Naive thymus-derived CD4-positive, alpha-beta T cell (primary cell): ENCODE results near the gene SUCLG1. TPM values are rescaled to one million over a fixed set of nuclear protein-coding genes. Genes with fewer than 3 reads are reported as not detected.

Source experiments
- ATAC-seq: fragments of 150-1000 bp; cut with Tn5 transposase; 2 replicates; pipeline ENCODE4 v1.10.0; 2021; ENCODE audit warnings: mild to moderate bottlenecking, moderate library complexity
- CTCF ChIA-PET: fragments of 350-600 bp; sonication (Branson Sonifier 250); formaldehyde crosslinking; loops from one replicate; lab custom pipeline; 2021; ENCODE audit warnings: antibody characterized with exemption; lab: Charles Lee
- POLR2A ChIA-PET: fragments of 350-600 bp; sonication (Branson Sonifier 250); formaldehyde crosslinking; loops from one replicate; lab custom pipeline; 2021; ENCODE audit warnings: antibody characterized with exemption, inconsistent platforms; lab: Charles Lee
- DNase-seq, 9 donors: peaks; one replicate each; pipeline versions ENCODE4 v3.0.0 to v3.0.0-alpha.2; 2020 to 2022; ENCODE audit warnings: mixed read lengths in 1 of 9
- H3K27ac ChIP-seq: one replicate; pipeline ENCODE4 v1.7.0; 2013; ENCODE audit warnings: mild to moderate bottlenecking, low read depth, low read length, moderate library complexity
- H3K27me3 ChIP-seq, 2 donors: one replicate each; pipeline ENCODE4 v1.7.0; 2013; ENCODE audit warnings: low read length in 2 of 2, mild to moderate bottlenecking in 2 of 2, moderate library complexity in 2 of 2; ENCODE audit not compliant: control insufficient read depth in 2 of 2, insufficient read depth in 2 of 2
- H3K36me3 ChIP-seq, 3 experiments: 1 replicate in 2 of 3; 2 replicates in 1 of 3; pipeline ENCODE4 v1.7.0; 2013; ENCODE audit warnings: low read length in 3 of 3, mild to moderate bottlenecking in 3 of 3, moderate library complexity in 1 of 3; ENCODE audit not compliant: insufficient read depth in 3 of 3, control insufficient read depth in 2 of 3
- H3K4me1 ChIP-seq, 2 donors: one replicate each; pipeline ENCODE4 v1.7.0; 2013; ENCODE audit warnings: low read length in 2 of 2, mild to moderate bottlenecking in 2 of 2, moderate library complexity in 1 of 2; ENCODE audit not compliant: control insufficient read depth in 2 of 2, insufficient read depth in 2 of 2
- H3K4me3 ChIP-seq: 2 replicates; pipeline ENCODE4 v1.7.0; 2013; ENCODE audit warnings: mild to moderate bottlenecking, low read length
- H3K9me3 ChIP-seq, 3 experiments: 1 replicate in 2 of 3; 2 replicates in 1 of 3; pipeline ENCODE4 v1.7.0; 2013; ENCODE audit warnings: low read length in 3 of 3; ENCODE audit not compliant: control insufficient read depth in 2 of 3
- H3K27ac Mint-ChIP-seq, 9 donors: one replicate each; pipeline ENCODE4 v1.8.0; 2020 to 2022; ENCODE audit warnings: mixed read lengths in 9 of 9, mild to moderate bottlenecking in 8 of 9, moderate library complexity in 5 of 9, inconsistent platforms in 2 of 9
- H3K27me3 Mint-ChIP-seq, 5 donors: one replicate each; pipeline ENCODE4 v1.8.0; 2021 to 2022; ENCODE audit warnings: mixed read lengths in 5 of 5, mild to moderate bottlenecking in 1 of 5
- H3K36me3 Mint-ChIP-seq, 5 donors: one replicate each; pipeline ENCODE4 v1.8.0; 2020 to 2022; ENCODE audit warnings: mixed read lengths in 5 of 5, mild to moderate bottlenecking in 3 of 5, inconsistent platforms in 1 of 5
- H3K4me1 Mint-ChIP-seq, 7 donors: one replicate each; pipeline ENCODE4 v1.8.0; 2020 to 2022; ENCODE audit warnings: mixed read lengths in 7 of 7, mild to moderate bottlenecking in 3 of 7, inconsistent platforms in 1 of 7
- H3K4me3 Mint-ChIP-seq, 10 donors: one replicate each; pipeline ENCODE4 v1.8.0; 2020 to 2022; ENCODE audit warnings: mild to moderate bottlenecking in 10 of 10, mixed read lengths in 10 of 10, moderate library complexity in 6 of 10, inconsistent platforms in 2 of 10
- H3K9me3 Mint-ChIP-seq, 11 donors: one replicate each; pipeline ENCODE4 v1.8.0; 2020 to 2022; ENCODE audit warnings: mixed read lengths in 11 of 11, mild to moderate bottlenecking in 4 of 11, inconsistent platforms in 1 of 11, moderate library complexity in 1 of 11
- intact Hi-C, 2 donors: fragments of 100-400 bp; cut with micrococcal nuclease; formaldehyde crosslinking; loops; one replicate each; pipeline ENCODE4 v1.15.1; 2023
- polyA plus RNA-seq, 2 donors: library from polyadenylated mRNA; unstranded; fragments of 300-500 nt; fragmentation: Illumina TruSeq; gene quantifications; one replicate each; pipeline ENCODE4 v1.2.3, GENCODE V29; 2021
- total RNA-seq, 6 experiments: library from RNA in 5 of 6; stranded (reverse) in 5 of 6; gene quantifications; 1 replicate in 5 of 6; 2 replicates in 1 of 6; pipeline ENCODE4 v1.2.3 and lab custom pipeline; 2021 to 2026

Gene SUCLG1
- 10 to 100 TPM; 45.1 to 63.6 (median 47.9) TPM for total RNA-seq
- polyA plus RNA-seq, result 10 to 100 TPM; 85.8 to 85.9 TPM
- total RNA-seq (lab: John Stamatoyannopoulos, UW), result 31.9 reads per million, percentile 61 among the genes with 10 or more reads in this experiment

DNA sequence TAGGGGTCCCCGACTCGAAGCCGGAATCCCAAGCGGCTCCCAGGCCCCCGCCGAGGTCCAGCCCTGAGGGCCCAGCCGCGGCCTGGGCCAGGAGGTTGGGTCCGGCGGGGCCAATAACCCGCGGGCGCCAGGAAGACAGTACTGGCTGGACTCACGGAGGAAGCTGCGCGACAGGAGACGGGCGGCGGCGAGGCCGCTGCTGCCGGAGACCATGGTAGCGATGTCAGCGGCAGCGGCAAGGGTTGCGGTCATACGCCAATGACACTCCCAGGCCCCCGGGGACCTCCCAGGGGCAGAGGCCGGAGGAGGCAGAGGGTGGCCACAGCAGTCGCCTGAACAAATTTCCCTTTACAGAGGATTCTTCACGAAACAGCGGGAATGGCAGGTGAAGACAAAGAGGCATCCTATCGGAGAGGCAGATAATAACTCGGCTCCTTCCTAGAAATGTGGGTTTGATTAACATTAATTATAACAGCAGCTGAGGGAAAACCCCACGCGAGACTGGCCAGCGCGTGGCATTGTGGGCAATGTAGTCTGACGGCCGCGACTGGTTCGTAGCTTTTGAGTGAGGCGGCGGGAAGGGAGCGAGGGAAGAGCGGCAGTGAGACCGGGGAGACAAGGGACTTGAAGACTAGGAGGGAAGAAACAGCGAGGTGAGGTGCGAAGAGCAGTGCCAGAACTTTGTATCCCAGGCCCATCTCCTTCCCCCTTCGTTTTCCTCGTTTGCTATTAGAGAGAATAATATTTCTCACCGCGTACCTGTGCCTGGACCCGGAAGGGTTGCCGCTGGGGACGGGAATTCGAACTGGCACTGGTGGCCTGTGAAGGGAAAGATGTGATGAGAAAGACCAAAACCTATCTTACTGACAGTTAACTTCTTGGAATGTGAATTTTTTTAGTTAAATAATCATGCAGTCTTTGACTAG, at the start of gene SUCLG1:
Gene SUCLG1 (minus strand): TSS at position 263 of the 926 bp plus-strand sequence. CDS start 11 bp downstream, at position 252.
- ATAC-seq, result peak; percentile 98
- peak within 1 kb of the TSS; percentile 69 for H3K4me3 ChIP-seq
- no peaks in the 10 kb centered on the region for H3K9me3 ChIP-seq
- H3K27ac ChIP-seq, result peak within 1 kb of the TSS; percentile 94
- H3K27ac Mint-ChIP-seq, result peak within 1 kb of the TSS; percentile 91 to 99 (median 99)
- ChIA-PET POLR2A (interaction anchor here (0.5 to 1.5 kb wide), 7 partner anchors 9 to 856 kb away, joined by 3 to 6 read pairs (median 4); partner anchors contain the start of gene TMSB10), CTCF (interaction anchor here (0.6 to 1.7 kb wide), 3 partner anchors 9 to 558 kb away, joined by 3 to 5 read pairs (median 5); no protein-coding TSS in a partner anchor)
- H3K4me1 Mint-ChIP-seq, result peaks cover 33 to 56% (median 50%) of the 10 kb centered on the region in 7 donors
- H3K4me1 ChIP-seq, result peaks cover 9 to 24% of the 10 kb centered on the region in 2 donors
- H3K36me3 Mint-ChIP-seq, result peaks cover 0 to 8% (median 4%) of the 10 kb centered on the region in 5 donors
- peak within 1 kb of the TSS; percentile 90 to 100 (median 96) for H3K4me3 Mint-ChIP-seq
- DNase-seq, result peak; percentile 72 to 88 (median 84)
- peaks cover 0 to 8% (median 0%) of the 10 kb centered on the region in 3 experiments for H3K36me3 ChIP-seq
- no peaks in the 10 kb centered on the region for H3K9me3 Mint-ChIP-seq
- no peaks in the 10 kb centered on the region for H3K27me3 ChIP-seq
- no peaks in the 10 kb centered on the region for H3K27me3 Mint-ChIP-seq
- intact Hi-C loops, result loop anchor here (1.0 to 2.0 kb wide), 8 partner anchors 57 to 895 kb away; partner anchors contain the start of genes DNAH6 (in 2 of the 2), ELMOD3 (in 1 of the 2), RETSAT (in 1 of the 2) and TGOLN2 (in 1 of the 2)

DNA sequence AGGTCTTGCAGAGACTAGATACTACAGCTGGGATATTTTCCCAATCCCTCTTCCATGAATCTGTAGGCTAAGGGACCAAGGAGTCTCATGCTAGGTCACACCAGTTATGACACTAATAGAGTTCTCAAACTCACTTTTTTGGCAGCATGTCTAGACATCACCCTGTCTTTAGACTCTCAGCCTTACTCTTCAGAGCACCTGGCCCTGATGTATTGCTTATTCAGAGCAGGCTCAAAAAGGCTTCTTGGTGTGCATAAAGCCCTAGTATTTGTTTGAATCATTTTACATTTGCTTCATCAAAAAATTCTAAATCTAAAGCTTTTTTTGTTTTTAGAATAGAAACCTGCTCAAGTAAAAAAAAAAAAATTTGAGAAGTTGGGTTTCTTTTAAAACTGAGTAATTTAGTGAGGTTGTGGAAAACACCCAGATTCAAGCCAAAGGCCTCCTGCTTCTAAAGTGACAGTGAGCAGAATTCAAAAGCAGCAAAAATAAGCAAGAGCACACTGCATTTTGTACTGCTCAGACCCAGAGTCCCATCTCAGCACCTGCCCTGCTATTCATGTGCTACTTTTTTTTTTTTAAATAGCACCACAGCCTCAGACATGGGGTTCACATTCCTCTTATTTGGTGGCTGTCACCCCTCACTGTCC, 39.2 kb upstream of the SUCLG1 start:
- DNase-seq (no peak), ATAC-seq (no peak)
- Histone ChIP-seq H3K27me3 (no peaks in the 10 kb centered on the region), H3K36me3 (no peaks in the 10 kb centered on the region), H3K4me3 (no peak overlapping the region), H3K9me3 (no peaks in the 10 kb centered on the region), H3K4me1 (peaks cover 0 to 5% of the 10 kb centered on the region in 2 donors), H3K27ac (peak overlapping the region; percentile 4)
- H3K36me3 Mint-ChIP-seq, result peaks cover 0 to 6% (median 0%) of the 10 kb centered on the region in 5 donors
- peak overlapping the region in 8 of 9 donors; percentile 61 to 75 (median 72) for H3K27ac Mint-ChIP-seq
- ChIA-PET CTCF (interaction anchor here (0.9 to 2.1 kb wide), 8 partner anchors 29 to 448 kb away, joined by 3 to 29 read pairs (median 3); partner anchors contain the start of gene TRABD2A), POLR2A (interaction anchor here (0.6 to 2.2 kb wide), 11 partner anchors 28 to 428 kb away, joined by 3 to 16 read pairs (median 4); partner anchors contain the start of genes TMSB10 and TRABD2A)
- peaks cover 0 to 10% (median 0%) of the 10 kb centered on the region in 5 donors for H3K27me3 Mint-ChIP-seq
- peaks cover 0 to 14% (median 4%) of the 10 kb centered on the region in 11 donors for H3K9me3 Mint-ChIP-seq
- intact Hi-C loops, result loop anchor here in 1 of 2 donors (5.0 kb wide), 1 partner anchor 789 kb away; no protein-coding TSS in a partner anchor
- H3K4me3 Mint-ChIP-seq, result no peak overlapping the region
- peaks cover 10 to 35% (median 28%) of the 10 kb centered on the region in 7 donors for H3K4me1 Mint-ChIP-seq

DNA sequence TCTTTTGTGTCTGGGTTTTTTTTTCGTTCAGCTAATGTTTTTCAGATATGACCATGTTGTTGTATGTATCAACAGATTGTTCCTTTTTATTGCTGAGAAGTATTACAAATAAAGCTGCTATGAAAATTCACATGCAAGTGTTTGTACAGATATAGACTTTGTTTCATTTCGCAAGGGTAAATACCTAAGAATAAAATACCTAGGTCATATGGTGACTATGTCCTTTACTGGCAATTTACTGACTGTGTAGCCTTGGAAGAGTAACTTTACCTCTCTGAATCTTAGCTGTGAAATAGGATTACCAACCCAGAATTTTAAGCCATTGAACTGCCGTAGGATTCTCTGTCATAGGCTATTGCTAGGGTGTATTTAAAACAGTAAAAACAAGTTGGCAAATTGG, 38.2 kb upstream of the SUCLG1 start:
- H3K27me3 Mint-ChIP-seq, result peaks cover 0 to 12% (median 0%) of the 10 kb centered on the region in 5 donors
- H3K27ac Mint-ChIP-seq, result peak overlapping the region in 5 of 9 donors; percentile 30 to 74 (median 63)
- DNase-seq (no peak), ATAC-seq (no peak)
- ChIA-PET CTCF (interaction anchor here (0.7 to 2.1 kb wide), 10 partner anchors 30 to 449 kb away, joined by 3 to 29 read pairs (median 3); partner anchors contain the start of gene TRABD2A), POLR2A (interaction anchor here (0.5 to 2.2 kb wide), 9 partner anchors 29 to 1698 kb away, joined by 3 to 16 read pairs (median 4); partner anchors contain the start of genes IMMT, TMSB10 and TRABD2A)
- H3K27ac ChIP-seq, result no peak overlapping the region
- H3K4me3 ChIP-seq, result no peak overlapping the region
- no peaks in the 10 kb centered on the region for H3K9me3 ChIP-seq
- H3K4me1 Mint-ChIP-seq, result peaks cover 10 to 35% (median 28%) of the 10 kb centered on the region in 7 donors
- H3K36me3 Mint-ChIP-seq, result peaks cover 0 to 6% (median 0%) of the 10 kb centered on the region in 5 donors
- peaks cover 0 to 5% of the 10 kb centered on the region in 2 donors for H3K4me1 ChIP-seq
- H3K9me3 Mint-ChIP-seq, result peaks cover 0 to 11% (median 4%) of the 10 kb centered on the region in 11 donors
- intact Hi-C loops, result loop anchor here in 1 of 2 donors (5.0 kb wide), 1 partner anchor 790 kb away; no protein-coding TSS in a partner anchor
- H3K36me3 ChIP-seq, result no peaks in the 10 kb centered on the region
- no peaks in the 10 kb centered on the region for H3K27me3 ChIP-seq
- H3K4me3 Mint-ChIP-seq, result no peak overlapping the region

DNA sequence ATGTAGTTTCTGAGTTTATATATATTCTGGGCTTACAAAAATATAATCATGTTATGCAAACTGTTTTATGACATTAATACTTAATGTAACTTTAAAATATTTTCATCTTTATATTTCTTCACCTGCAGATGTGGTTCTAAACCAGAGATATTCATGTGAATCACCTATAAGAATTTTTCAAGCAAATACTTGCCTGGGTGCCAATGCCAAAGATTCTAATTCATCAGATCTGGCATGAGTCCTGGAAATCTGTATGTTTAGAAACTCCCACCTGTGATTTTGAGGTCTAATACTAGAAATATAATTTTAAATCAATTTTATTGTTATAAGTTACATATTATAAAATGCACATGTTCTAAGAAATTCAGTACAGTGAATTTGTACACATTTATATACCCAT, 37.3 kb upstream of the SUCLG1 start:
- Histone ChIP-seq H3K9me3 (no peaks in the 10 kb centered on the region), H3K27me3 (no peaks in the 10 kb centered on the region), H3K36me3 (no peaks in the 10 kb centered on the region), H3K4me3 (no peak overlapping the region), H3K27ac (no peak overlapping the region), H3K4me1 (peaks cover 0 to 5% of the 10 kb centered on the region in 2 donors)
- H3K27ac Mint-ChIP-seq, result peak overlapping the region in 1 of 9 donors; percentile 61
- ChIA-PET POLR2A (interaction anchor here (1.5 to 1.9 kb wide), 2 partner anchors 374 to 430 kb away, joined by 9 to 16 read pairs; no protein-coding TSS in a partner anchor), CTCF (interaction anchor here (2.0 to 2.1 kb wide), 2 partner anchors 429 to 430 kb away, joined by 10 to 29 read pairs; no protein-coding TSS in a partner anchor)
- H3K36me3 Mint-ChIP-seq, result no peaks in the 10 kb centered on the region
- peaks cover 9 to 31% (median 28%) of the 10 kb centered on the region in 7 donors for H3K4me1 Mint-ChIP-seq
- DNase-seq (no peak), ATAC-seq (no peak)
- H3K9me3 Mint-ChIP-seq, result peaks cover 0 to 6% (median 0%) of the 10 kb centered on the region in 11 donors
- H3K27me3 Mint-ChIP-seq, result peaks cover 0 to 16% (median 0%) of the 10 kb centered on the region in 5 donors
- H3K4me3 Mint-ChIP-seq, result no peak overlapping the region
- intact Hi-C loops, result loop anchor here in 1 of 2 donors (5.0 kb wide), 1 partner anchor 791 kb away; no protein-coding TSS in a partner anchor

DNA sequence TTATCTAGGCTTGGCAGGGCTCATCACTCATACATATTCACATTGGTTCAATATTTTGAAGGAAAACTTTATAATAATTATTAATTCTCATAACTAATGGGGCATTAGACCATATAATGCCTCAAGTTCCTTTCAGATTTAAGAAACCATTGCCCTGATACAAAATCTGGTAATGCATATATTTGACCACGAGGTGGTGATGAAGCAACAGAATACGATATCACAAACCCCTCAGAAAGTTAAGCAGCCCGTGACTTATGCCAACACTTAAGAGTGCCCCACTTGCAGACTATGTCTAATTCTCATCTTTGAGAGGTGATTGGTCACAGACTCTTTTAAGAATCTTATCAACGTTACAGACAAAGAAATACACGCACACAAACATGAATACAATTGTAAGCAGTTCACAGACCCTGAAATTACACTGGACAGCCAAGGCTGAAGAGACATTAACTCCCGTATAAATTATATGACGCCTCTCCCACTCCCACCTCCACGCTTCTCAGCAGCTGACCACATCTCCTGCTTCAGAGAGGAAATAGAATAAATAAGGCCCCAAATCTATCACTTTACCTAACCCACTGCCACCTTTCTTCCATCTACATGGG, 36.6 kb upstream of the SUCLG1 start:
- Histone ChIP-seq H3K27ac (no peak overlapping the region), H3K4me3 (no peak overlapping the region), H3K27me3 (no peaks in the 10 kb centered on the region), H3K4me1 (peaks cover 0 to 5% of the 10 kb centered on the region in 2 donors), H3K9me3 (no peaks in the 10 kb centered on the region), H3K36me3 (no peaks in the 10 kb centered on the region)
- H3K36me3 Mint-ChIP-seq, result no peaks in the 10 kb centered on the region
- H3K4me3 Mint-ChIP-seq, result peak overlapping the region in 1 of 10 donors; percentile 23
- peaks cover 0 to 6% (median 0%) of the 10 kb centered on the region in 11 donors for H3K9me3 Mint-ChIP-seq
- ChIA-PET POLR2A (no interaction called here), CTCF (interaction anchor here (2.1 kb wide), 1 partner anchor 430 kb away, joined by 10 read pairs; no protein-coding TSS in a partner anchor)
- H3K27me3 Mint-ChIP-seq, result peaks cover 0 to 14% (median 0%) of the 10 kb centered on the region in 5 donors
- ATAC-seq, result peak; percentile 96
- H3K4me1 Mint-ChIP-seq, result peaks cover 9 to 31% (median 28%) of the 10 kb centered on the region in 7 donors
- intact Hi-C loops, result loop anchor here (1.0 to 5.0 kb wide), 12 partner anchors 31 to 805 kb away; no protein-coding TSS in a partner anchor
- H3K27ac Mint-ChIP-seq, result peak overlapping the region in 7 of 9 donors; percentile 35 to 82 (median 76)
- peak in 7 of 9 donors; percentile 61 to 81 (median 73) for DNase-seq
